HK-2 (cell line): ENCODE data around the gene ZMYM4.

Source experiments
- DNase-seq: peaks from one replicate; pipeline ENCODE4 v3.0.0-alpha.2; 2018; ENCODE audit not compliant: unreplicated experiment

ZMYM4 gene

GRCh38 chr1:35278886-35279554 is 10.5 kb downstream of the ZMYM4 start:
- no peak for DNase-seq

- DNase-seq = no peak
Observed at GRCh38 chr1:35279555-35279904, 11.0 kb downstream of the ZMYM4 start.

GRCh38 chr1:35280006-35280405 is 11.5 kb downstream of the ZMYM4 start:
- no peak for DNase-seq

DNA sequence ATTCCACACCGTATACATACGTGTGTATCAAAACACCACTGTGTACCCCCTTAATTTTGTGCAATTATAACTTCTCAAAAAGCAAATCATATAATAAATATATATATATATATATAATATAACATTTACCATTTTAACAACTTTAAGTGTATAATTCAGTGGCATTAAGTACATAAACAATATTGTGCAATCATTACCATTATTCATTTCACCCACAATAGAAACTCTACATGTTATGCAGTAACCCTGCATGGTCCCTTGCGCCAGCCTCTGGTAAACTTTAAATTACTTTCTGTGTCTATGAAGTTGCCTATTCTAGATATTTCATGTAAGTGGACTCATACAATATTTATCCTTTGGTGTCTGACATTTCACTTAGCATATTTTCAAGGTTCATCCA is 13.1 kb downstream of the ZMYM4 start:
- no peak for DNase-seq

DNA sequence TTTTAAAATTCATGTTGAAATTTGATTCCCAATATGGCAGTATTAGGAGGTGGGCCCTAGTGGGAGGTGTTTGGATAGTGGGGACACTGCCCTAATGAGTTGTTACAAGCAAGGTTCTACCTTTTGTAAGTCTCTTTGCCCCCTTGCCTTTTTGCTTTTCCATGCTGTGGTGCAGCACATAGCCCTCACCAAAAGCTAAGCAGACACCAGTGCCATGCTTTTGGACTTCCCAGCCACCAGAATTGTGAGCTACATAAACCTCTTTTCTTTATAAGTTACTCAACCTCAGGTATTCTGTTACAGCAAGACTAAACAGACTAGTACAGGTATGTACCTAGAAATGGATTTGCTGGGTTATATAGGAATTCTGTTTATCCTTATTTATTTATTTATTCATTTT is 13.7 kb downstream of the ZMYM4 start:
- DNase-seq = no peak

DNA sequence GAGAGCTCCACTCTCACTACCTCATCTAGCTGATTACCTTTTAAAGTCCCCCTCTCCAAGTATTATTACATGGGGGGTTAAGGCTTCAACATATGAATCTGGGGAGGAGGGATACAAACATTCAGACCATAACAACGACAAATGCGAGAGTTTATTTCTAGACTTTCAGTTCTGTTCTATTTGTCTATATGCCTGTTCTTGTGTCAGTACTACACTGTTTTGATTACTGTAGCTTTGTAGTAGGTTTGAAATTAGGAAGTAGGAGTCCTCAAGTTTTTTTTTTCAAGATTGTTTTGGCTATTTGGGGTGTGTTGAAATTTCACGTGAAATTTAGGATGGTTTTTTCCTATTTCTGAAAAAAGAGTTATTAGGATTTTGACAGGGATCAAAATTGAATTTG is 16.3 kb downstream of the ZMYM4 start:
- no peak for DNase-seq

DNA sequence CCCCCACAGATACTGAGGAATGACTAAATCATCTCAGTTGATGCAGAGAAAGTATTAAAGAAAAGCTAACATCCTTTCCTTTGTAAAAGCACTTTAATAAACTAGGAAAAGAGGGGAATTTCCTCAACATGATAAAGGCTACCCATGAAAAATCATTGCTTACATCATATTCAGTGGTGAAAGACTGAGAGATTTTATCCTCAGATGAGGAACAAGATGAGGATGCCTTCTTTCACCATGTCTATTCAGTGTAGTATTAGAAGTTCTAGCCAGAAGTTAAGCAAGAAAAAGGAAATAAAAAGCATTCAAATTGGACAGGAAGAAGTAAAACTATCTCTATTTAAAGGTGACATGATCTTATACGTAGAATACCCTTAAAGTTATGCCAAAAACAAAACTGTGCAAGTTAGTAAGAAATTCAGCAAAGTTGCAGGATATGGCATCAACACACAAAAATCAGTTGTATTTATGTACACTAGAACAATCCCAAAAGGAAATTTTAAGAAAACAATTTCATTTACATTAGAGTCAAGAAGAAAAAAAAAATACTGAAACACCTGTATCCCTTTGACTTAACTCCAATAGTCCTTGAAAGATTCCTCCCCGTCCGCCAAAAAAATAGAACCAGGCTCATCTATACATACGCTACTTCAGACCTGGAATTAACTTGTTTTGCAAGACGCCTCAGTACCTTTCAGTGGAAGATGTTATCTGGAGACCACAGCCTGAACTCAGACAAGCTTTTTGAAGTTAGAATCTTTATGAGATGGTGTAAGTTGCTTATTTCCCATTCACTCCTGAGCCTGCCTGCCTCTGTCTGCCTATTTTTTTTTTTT is 17.5 kb downstream of the ZMYM4 start:
- DNase-seq = no peak

DNA sequence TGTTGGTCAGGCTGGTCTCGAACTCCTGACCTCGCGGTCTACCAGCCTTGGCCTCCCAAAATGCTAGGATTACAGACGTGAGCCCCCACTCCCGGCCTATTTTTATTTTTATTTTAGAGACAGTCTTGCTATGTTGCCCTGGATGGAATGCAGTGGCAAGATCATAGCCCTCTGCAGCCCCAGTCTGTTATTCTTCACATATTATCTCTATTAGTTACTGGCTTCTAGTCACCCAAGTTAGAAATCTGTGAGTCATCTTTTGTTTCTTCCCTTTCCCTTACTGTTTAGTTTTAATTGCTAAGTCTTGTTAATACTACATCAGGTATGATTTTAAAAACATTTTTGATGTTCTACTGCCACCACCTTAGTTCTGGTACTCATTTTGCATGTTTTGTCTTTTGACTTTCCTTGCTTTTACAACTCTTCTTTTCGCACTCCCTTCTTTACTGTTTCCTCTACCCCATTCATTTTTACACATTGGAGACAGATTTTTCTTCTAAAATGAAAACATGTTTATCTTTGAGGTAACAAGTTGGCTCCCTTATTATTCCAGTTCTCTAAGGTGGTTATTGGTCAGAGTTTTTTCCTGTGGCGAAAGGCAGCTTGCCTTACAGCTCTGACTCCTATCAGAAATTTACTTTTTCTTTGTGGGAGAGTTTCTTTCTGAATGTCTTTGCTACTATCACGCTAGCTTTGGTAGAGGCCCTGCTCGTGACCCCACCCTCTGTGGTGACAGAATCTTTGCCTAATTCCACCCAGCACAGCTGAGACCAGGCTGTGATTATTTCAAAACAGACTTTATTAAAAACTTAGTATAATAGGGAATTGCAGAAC is 19.5 kb downstream of the ZMYM4 start:
- DNase-seq = no peak

- no peak for DNase-seq
Observed at GRCh38 chr1:35288761-35289160, 20.3 kb downstream of the ZMYM4 start.

DNA sequence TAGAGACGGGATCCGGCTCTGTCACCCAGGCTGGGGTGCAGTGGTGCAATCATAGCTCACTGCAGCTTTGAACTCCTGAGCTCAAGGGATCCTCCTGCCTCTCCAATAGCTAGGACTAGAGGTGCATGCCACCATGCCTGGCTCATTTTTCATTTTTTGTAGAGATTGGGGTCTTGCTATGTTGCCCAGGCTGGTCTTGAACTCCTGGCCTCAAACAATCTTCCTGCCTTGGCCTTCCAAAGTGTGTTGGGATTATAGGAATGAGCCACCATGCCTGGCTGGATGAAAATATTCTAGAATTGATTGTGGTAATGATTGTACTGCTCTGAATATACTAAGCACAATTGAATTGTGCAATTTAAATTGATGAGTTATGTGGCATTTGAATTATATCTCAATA is 21.9 kb downstream of the ZMYM4 start:
- DNase-seq = no peak

GRCh38 chr1:35294809-35295208 is 26.3 kb downstream of the ZMYM4 start:
- no peak for DNase-seq

GRCh38 chr1:35297886-35298285 is 29.4 kb downstream of the ZMYM4 start:
- DNase-seq = no peak

- peak; percentile 15 for DNase-seq
Observed at GRCh38 chr1:35298464-35298863, 30.0 kb downstream of the ZMYM4 start.

DNA sequence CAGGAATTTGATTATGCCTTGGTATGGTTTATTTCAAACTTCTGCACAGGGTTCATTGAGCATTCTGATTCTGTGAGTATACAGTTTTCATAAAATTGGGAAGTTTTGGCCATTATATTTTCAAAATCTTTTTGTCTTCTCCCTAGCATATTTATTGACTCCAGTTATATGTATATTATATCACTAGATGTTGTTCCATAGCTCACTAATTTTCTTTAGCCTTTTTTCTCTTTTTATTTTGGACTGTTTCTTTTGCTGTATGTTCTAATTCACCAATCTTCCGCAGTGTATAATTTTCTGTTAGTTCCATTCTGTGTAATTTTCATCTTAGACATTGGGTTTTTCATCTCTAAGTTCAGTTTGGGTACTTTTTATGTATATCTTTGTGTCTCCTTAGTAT is 31.9 kb downstream of the ZMYM4 start:
- no peak for DNase-seq

DNA sequence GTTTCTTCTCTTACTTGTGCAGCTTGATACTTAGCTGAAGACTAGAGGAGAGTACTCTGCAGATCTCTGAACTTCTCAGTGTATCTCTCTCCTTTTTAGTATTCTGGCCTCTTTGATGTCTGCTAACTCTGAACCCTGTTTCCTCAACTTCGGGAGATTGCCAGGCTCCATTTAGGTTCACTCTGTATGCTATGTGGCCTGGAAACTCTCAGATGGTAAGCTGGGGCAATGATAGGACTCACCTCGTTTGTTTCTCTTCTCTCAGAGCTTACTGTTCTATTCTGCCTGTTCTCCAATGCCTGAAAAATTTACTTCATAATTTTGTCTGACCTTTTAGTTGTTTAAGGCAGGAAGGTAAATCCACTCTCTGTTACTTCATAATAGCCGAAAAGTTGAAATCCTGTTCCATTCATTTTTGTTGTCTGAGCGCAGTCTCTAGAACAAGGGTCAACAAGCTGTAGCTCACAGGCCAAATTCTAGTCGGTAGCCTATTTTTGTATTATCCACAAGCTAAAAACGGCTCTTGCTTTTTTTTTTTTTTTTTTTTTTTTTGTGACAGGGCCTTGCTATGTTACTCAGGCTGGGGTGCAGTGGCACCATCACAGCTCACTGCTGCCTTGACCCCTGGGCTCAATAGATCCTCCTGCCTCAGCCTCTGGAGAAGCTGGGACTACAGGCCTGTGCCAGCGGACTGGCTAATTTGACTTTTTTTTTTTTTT is 33.3 kb downstream of the ZMYM4 start:
- no peak for DNase-seq

DNA sequence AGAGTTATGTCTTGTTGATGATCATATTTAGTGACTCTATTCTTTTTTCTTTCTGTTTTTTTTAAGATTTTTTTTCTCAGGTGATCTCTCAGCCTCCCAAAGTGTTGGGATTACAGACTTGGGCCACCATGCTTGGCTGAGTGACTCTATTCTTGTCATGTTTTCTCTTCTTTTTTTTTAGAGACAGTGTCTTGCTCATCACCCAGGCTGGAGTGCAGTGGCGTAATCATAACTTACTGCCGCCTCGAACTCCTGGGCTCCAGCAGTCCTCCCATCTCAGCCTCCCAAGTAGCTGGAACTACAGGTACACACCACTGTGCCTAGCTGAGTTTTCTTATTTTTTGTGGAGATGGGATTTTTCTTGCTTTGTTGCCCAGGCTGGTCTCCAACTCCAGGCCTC is 36.9 kb downstream of the ZMYM4 start:
- no peak for DNase-seq

- no peak for DNase-seq
Observed at GRCh38 chr1:35315649-35316048, 47.1 kb downstream of the ZMYM4 start.

GRCh38 chr1:35316264-35316663 is 47.8 kb downstream of the ZMYM4 start:
- no peak for DNase-seq

GRCh38 chr1:35319988-35320713 is 51.6 kb downstream of the ZMYM4 start:
- DNase-seq = no peak

DNA sequence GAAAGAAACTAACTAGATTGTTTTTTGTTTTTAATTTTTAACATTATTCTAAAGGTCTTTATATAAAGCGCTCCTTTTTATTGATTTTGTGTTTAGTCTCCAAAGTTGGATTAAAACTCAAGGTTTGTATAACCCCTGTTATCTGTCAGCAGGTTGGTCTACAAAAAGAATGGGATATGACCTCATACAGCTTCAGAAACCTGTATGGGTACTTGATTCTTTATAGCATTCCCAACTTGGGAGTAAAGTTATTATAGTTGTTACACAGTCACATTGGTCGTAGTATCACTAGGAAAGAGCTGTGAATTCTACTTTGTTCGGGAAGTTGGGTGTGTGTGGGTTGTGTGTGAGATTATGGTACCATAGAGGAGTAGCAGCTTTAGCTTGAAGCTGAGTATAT is 52.4 kb downstream of the ZMYM4 start:
- no peak for DNase-seq

GRCh38 chr1:35324486-35324885 is 56.0 kb downstream of the ZMYM4 start:
- DNase-seq = no peak
